NT2/D1 (cell line): ENCODE data around the gene ZMIZ2.

ENCODE experiments used
- SUZ12 ChIP-seq: IDR thresholded peaks from 2 replicates; pipeline ENCODE4 v1.6.1; 2011; ENCODE audit not compliant: insufficient read length, insufficient read depth; ENCODE audit errors: extremely low read depth
- YY1 ChIP-seq: IDR thresholded peaks from 2 replicates; pipeline ENCODE4 v1.6.1; 2011; ENCODE audit not compliant: insufficient read length, insufficient read depth
- ZNF274 ChIP-seq: IDR thresholded peaks from 2 replicates; pipeline ENCODE4 v1.6.1; 2011; ENCODE audit warnings: mild to moderate bottlenecking, low read depth, low read length

DNA sequence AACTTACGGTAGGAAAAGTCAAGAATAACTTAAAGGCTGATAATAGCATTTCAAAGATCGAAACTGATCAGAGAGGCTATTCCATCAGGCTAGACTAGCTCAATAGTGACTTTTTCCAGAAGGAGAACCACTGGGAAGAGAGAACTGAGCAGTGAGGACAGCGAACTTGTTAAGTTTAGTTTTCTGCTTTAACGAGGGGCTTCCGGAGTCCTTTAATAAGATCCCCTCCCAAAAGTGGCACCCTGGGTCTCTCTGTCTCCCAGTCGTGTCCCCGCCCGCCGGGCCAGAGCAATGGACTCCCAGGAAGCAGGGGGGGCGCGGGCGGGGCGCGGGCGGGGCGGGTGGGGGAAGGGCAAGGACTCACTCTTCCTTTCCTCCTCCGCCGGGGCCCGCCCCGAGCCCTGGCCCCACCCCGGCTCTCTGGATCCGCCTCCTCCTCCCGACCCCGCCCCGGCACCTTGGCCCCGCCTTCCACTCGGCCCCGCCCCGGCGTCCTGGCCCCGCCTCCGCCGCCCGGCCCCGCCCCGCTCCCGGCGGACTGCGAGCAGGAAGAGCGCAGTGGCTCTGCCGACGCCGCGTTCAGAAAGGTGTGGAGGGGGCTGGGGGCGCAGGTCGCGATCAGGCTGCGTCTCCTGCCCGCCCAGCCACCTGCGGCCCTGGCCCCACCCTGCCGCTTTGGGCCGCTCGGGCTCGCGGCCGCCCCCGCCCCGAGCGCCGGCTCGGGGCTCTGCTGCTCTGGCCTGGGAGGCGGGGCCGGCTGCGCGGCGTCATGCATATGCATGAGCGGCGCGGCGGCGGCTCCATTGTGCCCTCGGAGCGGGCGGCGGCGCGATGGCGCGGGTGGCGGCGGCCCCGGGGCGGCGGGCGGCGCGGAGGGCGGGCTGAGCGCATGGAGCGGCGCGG lies at the start of gene ZMIZ2:
- TF ChIP-seq YY1 (no peak), SUZ12 (no peak), ZNF274 (no peak)
